GM18526 (cell line): ENCODE results near the gene LAMP5.

Experiments
- POLR2A ChIP-seq: IDR thresholded peaks from 3 replicates; pipeline ENCODE4 v1.6.1; 2011; ENCODE audit not compliant: insufficient read length; ENCODE audit errors: extremely low read depth

Gene LAMP5

DNA sequence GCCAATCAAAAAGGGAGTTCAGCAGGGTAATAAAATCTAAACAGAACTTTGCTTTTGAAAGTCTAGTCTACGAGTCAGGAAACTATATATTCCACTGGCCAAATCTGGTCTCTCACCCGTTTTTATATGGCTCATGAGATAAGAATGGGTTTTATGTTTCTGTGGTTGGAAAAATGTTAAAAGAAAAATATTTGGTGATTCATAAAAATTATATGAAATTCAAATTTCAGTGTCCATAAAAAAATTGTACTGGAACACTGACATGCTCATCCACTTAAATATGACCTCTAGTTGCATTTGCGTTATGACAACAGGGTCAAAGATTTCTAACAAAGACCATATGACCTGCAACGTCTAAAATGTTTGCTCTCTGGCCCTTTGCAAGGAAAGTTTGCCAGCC is 22.3 kb upstream of the LAMP5 start:
- no peak for TF ChIP-seq POLR2A

DNA sequence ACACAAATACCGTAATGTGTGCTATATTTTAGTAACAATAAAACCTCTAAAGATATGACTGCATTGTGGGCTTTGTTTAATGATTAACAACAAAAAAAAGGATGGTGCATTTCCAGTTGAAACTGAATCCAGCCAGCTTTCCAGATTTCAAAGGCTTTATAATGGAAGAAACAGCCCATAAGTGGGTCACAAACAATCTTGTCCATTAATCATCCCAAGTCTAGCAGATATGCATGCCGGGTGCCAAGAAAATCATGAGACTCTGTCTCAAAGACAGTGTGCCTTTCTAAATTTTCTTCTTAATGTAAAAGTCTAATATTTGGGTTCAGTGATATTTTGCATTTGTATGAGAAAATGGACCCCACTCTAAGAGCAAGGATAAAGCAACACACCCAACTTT is 20.6 kb upstream of the LAMP5 start:
- no peak for TF ChIP-seq POLR2A

DNA sequence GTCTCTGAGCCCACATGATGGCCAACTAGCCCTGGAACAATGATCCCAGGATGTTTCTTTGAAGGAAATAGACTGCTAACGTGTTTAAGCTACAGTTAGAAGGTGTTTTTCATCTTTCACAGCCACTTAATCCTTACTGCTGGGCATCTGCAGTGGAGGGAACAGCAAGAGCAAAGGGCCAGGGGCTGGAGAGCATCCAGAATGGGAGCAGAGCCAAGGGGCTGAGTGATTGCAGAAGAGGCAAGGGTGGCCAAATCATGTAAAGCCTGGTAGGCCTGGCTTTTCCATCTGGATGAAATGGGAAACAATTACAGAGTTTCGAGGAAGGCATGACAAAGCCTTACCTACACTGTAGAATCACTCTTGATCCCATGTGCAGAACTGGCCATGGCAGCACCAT is 18.7 kb upstream of the LAMP5 start:
- TF ChIP-seq POLR2A: no peak

DNA sequence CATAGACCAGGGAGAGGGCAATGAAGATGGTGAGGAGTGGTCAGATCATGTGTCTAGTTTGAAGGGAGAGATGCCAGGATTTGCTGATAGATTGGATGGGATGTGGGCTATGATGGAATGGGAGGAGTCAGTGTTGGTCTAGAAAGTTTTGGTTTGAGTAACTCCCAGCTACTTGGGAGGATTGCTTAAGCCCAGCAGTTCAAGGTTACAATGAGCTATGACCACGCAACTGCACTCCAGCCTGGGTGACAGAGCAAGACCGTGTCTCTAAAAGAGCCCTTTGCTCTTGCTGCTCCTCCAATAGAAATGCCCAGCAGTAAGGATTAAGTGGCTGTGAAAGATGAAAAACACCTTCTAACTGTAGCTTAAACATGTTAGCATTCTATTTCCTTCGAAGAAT is 18.2 kb upstream of the LAMP5 start:
- TF ChIP-seq POLR2A: no peak

DNA sequence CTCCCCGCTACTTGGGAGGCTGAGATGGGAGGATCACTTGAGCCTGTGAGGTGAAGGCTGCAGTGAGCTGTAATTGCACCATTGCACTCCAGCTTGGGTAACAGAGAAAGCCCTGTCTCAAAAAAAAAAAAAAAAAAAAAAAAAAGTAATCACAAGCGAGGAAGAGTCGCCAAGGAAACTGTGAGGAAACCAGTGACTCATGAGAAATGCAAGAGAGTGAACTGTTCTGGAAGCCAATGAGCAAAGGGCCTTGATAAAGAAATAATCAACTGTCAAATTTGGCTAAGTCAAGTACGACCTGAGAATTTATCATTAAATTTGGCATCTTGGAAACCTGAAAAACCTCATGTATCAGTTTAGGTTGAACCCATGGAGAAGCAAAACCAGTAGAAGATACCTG is 16.1 kb upstream of the LAMP5 start:
- no peak for TF ChIP-seq POLR2A

DNA sequence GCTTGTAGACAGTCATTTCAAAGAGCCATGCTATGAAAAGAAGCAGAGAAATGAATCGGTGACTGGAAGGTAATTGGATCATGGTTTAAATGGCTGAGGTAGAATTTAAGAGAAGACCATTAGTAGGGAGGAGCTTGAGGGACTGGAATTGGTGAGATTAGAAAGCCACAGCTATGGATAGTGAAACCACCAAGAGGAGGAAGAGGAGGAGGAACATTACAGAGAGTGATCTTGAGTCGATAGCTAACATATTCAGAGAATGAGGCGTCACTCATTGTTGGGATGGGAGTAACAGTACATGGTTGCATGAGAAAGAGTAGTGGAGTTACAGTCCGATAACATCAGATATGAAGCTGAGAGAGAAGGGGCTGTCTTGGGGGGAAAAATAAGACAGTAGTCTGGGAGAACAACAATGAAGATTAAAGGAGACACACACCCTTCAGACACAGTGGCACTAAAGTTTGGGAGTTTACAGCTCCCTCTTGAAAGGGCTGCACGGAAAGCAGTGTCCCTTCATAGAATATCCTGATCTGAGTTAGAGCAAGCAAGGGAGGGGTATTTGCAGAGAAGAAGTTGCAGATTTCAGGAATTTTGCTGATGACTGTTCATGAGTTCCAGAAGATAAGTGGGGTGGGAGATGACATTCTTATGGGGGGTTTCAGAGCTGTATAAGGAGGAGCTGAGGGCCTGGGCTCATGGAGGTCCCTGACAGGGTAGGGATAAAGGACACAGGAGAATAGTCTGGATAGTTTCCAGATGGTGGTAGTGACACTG is 15.1 kb upstream of the LAMP5 start:
- TF ChIP-seq POLR2A: no peak

DNA sequence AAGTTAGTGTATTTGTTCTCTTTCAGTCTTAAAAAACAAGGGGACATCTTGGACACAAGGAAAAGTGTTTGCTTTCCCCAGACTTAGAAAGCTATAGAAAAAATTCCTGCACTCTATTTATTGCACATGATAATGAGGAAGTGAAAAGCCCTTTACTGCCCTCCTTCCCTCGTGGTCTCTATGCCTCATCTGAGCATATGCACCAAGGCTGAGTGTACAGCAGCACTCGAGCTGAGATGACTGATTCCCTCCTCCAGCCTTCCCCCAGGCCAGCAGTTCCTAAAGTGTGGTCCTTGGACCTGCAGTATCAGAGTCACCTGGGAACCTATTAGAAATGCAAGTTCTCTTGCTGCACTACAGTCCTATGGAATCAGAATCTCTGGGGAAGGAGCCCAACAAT is 14.3 kb upstream of the LAMP5 start:
- TF ChIP-seq POLR2A: no peak

DNA sequence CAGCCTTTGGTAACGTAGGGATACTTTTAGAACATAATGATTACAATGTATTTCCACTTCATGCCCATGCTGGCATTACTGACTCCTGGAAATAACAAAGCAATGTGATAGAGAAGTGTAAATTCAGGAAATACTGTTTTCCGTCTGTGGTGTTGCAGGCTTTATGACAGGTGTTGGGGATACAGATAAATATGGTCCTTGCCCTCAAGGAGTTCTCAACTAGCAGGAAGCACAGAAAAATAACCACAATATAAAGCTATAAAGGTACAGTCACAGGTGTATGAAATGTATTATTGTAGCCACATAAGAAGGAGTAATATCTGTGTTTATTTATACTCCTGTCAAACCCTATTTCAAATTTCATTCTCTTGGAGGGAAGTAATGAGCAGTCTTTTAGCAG is 12.9 kb upstream of the LAMP5 start:
- no peak for TF ChIP-seq POLR2A

DNA sequence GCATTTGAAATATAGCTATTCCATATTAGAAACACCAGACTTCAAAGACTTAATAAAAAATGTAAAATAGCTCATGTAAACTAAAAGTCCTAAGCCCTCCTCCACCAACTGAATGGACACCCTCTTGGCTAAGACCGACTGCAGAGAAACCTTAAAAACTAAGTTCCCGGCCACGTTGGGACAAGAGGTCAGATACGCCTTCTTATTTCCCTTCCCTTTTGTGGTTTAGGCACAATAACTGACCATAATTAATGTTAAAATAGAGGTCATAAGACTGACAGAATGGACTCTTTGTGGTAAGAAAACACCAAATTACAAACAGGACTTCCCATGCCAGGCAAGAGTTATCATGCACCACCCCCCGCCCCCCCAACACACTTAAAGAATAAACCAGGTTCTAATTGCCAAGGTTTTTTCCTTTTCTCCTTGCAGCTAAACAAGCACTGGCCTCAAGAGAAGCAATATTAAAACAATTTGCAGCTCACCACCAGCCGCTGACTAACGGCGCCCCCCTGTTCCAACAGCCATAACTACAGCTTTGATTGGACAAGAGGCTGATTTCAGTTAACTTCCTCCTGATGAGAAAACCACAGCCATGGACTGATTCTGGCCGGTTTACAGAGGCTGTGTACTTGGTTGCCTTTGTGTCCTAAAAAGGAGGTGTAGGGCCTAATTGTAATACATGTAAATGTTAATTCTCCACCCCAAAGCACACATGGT is 10.7 kb upstream of the LAMP5 start:
- no peak for TF ChIP-seq POLR2A

DNA sequence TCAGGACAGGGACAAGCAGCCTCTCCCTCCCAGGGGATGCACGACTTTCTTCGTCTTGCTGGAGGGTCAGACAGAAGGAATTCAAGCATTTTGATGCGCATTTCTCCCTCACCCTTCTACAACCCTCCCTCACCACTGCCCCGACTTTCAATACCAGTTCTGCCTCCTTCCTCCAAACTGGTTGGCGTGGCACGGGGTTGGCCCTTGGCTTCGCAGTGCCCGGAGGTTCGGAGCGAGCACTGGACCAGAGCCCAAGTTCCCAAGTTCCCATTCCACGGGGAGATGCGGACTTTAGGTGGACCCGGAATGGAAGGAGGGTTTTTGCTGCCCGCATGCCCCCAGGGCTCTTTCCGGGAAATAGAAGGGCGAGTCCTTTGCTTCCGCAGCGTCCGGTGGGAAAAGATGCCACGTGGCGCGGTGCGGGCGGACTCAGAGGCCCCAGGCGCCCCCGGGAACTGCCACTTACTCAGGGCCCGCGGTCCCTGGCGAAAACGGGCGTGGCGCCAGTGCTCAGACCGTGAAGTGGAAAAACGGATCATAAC is 8.0 kb upstream of the LAMP5 start:
- no peak for TF ChIP-seq POLR2A

DNA sequence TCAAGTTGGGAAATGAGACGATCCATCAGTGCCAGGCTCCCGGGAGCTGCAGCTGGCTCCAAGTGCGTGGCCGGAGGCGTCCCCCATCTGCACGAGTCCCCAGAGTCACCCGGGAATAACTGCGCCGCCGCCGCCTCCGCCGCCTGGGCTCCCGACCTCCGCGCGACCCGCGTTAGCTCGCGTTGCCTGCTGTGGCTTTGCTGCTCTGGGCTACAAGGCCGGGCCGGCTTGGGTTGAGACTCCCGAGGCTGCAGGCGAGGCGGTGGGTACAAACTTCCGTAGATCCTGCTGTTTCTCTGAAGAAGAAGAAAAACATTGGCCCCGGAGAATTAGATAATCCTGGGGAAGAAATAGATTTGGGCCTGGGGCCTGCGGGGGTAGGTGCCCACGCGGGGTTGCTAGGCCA is 7.4 kb upstream of the LAMP5 start:
- TF ChIP-seq POLR2A: no peak

DNA sequence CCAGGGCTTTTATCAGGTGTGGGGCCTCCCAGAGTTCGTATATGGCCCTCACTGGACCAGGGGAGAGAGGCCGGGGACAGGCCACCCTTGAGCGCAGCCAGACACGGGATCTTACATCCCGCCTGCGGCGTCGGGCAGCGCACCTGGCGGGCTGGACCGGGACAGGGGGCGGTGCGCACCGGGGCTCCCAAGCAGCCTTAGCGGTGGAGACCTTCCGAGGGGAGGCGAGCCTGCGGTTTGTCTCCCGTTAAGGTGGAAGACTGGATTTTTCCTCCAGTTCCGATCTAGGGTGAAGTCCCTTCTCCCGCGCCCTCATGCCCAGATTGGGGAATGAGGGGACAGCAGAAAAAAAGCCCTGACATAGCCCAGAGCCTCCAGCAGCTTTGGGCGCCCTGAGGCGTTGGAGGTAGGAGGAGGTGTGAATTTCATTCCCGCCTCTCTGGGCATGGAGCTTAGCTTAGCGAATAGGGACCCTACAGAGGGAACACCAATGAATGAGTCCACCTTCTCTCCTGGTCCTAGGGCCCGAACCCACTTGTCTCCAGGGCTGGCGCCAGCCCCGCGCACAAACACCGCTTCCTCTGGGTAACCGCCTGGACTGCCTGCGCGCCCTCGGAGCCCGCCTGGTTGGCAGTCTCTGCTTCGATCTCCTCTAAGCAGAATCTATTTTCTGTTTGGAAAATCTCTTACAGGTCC is 6.7 kb upstream of the LAMP5 start:
- TF ChIP-seq POLR2A: no peak

DNA sequence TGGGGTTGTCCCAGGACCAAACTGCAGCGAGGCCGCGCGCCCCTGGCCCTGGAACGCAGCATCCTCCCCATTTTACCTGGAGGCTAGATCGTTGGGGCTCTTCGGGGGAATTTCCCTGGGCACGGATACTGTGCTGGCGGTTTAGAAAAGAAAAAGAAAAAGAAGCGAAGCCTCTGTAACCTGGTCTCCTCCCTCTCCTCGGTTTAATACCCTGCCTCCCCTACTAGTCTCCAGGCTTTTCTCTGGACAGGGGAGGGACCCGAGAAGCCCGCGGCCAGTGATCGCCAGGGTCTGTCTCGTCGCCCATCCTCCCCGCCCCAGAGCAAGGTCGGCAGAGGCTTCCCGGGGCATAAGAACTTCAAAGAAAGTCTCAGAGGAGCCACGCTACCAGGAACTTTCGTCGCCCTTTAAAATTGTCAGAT is 6.1 kb upstream of the LAMP5 start:
- no peak for TF ChIP-seq POLR2A

DNA sequence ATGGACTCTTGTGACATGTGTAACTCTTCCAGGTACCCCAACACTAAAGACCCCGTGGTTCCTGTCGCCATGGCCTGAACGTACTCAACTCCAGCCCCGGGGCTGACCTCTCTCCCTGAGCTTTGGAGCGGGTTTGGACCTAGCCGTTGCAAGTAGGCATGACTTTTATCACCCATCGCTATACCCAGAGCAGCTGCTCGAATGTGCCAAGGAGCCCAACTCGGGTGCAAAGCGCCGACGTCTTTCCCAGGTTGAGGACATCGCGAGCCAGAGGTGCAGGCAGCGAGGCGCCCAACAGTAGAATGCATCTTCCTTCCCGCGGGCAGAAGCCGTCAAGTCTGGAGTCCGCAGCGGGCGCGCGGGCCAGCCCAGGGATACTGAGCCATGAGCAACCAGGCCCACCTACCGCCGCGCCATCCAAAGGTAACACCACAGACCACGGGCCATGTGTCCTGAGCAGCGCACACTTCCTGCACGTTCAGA is 5.7 kb upstream of the LAMP5 start:
- TF ChIP-seq POLR2A: no peak

DNA sequence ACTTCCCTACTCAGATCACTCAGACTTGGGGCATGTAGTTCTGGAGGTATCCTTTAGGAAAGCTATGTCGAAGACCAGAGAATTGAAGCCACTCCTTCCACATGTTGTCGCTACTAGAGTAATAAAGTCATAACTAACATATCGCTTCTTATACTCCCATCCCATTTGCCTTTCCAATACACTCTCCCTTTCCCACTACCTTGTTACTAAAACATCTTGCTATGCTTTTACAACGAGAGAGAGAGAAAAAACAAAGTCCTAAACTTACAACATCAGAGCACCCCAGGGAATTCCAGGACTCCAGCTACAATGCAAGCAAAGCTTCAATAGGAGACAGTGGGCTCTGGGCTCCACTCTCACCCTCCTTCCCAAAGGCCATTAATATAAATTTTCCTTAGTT is 5.1 kb upstream of the LAMP5 start:
- no peak for TF ChIP-seq POLR2A

DNA sequence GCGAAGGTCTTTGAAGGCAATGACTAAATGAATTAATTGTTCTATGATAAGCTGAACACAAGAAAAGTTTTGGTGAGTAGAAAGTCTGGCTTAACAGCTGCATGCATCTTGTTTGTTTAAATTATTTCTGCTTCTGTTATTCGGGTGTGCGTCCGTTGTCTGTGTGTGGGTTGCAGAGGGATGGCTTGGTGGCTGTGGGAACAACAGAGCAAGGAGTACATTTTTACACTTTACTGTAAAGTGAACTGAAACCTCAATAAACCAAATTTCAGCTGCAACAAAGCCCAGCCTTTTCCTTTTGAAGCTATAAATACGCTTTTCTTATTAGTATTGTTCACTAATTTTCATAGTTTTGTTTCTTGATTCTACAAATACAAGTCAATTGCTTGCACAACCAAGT is 3.5 kb upstream of the LAMP5 start:
- no peak for TF ChIP-seq POLR2A
